Panc1 (cell line): Measurements from ENCODE around the gene RELB. TPM values are rescaled to one million over a fixed set of nuclear protein-coding genes. Genes with fewer than 3 reads are reported as not detected.

ENCODE experiments used
- ATAC-seq: fragments of 200-7000 bp; cut with Tn5 transposase; 2 replicates; pipeline ENCODE4 v1.9.1; 2020; ENCODE audit warnings: mild to moderate bottlenecking, moderate library complexity
- BruUV-seq: library from RNA; stranded (reverse); fragments of 400-500 nt; replicated peaks from 2 replicates; lab custom pipeline; 2021; lab: Mats Ljungman, UMichigan
- CTCF ChIA-PET: fragments of 300-600 bp; sonication (Branson Sonifier 250); formaldehyde crosslinking; loops from one replicate; lab custom pipeline; 2022; ENCODE audit warnings: antibody characterized with exemption; lab: Charles Lee
- POLR2A ChIA-PET: fragments of 300-600 bp; sonication (Branson Sonifier 250); formaldehyde crosslinking; loops from one replicate; lab custom pipeline; 2022; ENCODE audit warnings: antibody characterized with exemption; lab: Charles Lee
- DNase-seq: peaks from one replicate; pipeline ENCODE4 v3.0.0-alpha.2; 2010; ENCODE audit warnings: low read depth, low spot score
- H3K27ac ChIP-seq: 2 replicates; pipeline ENCODE4 v1.5.1; 2011; ENCODE audit warnings: mild to moderate bottlenecking, low read length, inconsistent platforms
- H3K27me3 ChIP-seq: fragments of 200-500 bp; sonication (Bioruptor generic); 2 replicates; pipeline ENCODE4 v1.6.0; 2014; ENCODE audit warnings: low read length, inconsistent platforms; ENCODE audit not compliant: control insufficient read depth, insufficient read depth
- H3K36me3 ChIP-seq: fragments of 200-500 bp; sonication (Bioruptor generic); 2 replicates; pipeline ENCODE4 v1.5.1; 2014; ENCODE audit warnings: inconsistent platforms, mild to moderate bottlenecking, low read length, moderate library complexity; ENCODE audit not compliant: control insufficient read depth, insufficient read depth
- H3K4me1 ChIP-seq: 2 replicates; pipeline ENCODE4 v1.5.1; 2011; ENCODE audit warnings: inconsistent platforms, mild to moderate bottlenecking, low read length, moderate library complexity; ENCODE audit not compliant: control insufficient read depth, insufficient read depth
- H3K4me3 ChIP-seq, 2 experiments: 2 replicates each; pipeline ENCODE4 v1.5.1; 2011 to 2012; ENCODE audit warnings: low read depth in 2 of 2, low read length in 2 of 2, mild to moderate bottlenecking in 2 of 2, inconsistent platforms in 1 of 2, moderate library complexity in 1 of 2
- H3K9me3 ChIP-seq: fragments of 200-500 bp; sonication (Bioruptor generic); 2 replicates; pipeline ENCODE4 v1.5.1; 2014; ENCODE audit warnings: low read depth, mild to moderate bottlenecking, inconsistent platforms, low read length, moderate library complexity; ENCODE audit not compliant: control insufficient read depth, insufficient read depth
- POLR2AphosphoS5 ChIP-seq: IDR thresholded peaks from 2 replicates; pipeline ENCODE4 v1.6.1; 2012; ENCODE audit warnings: mild to moderate bottlenecking, low read depth, low read length, moderate library complexity
- SIN3A ChIP-seq: IDR thresholded peaks from 2 replicates; pipeline ENCODE4 v1.6.1; 2012; ENCODE audit warnings: low read depth, mild to moderate bottlenecking, low read length, moderate library complexity, borderline replicate concordance; ENCODE audit not compliant: insufficient read depth
- TCF7L2 ChIP-seq: IDR thresholded peaks from 2 replicates; pipeline ENCODE4 v1.6.1; 2011; ENCODE audit warnings: mild to moderate bottlenecking, low read depth, low read length, inconsistent platforms
- in situ Hi-C: cut with HindIII; loops from 2 replicates; pipeline ENCODE4 v1.10.0; 2016; ENCODE audit warnings: low sequenced_read_pairs, low pct_unique_long_range_greater_than_20kb
- intact Hi-C: fragments of 100-400 bp; cut with micrococcal nuclease; formaldehyde crosslinking; loops from one replicate; pipeline ENCODE4 v1.10.0; 2022; ENCODE audit not compliant: unreplicated experiment
- total RNA-seq: library from RNA; stranded (reverse); gene quantifications from one replicate; pipeline ENCODE4 v1.2.1, GENCODE V29; 2021; ENCODE audit not compliant: unreplicated experiment
- TF ChIP-seq, protein P1 (sequence below), 2 experiments: IDR thresholded peaks; 2 replicates each; pipeline ENCODE4 v1.6.1; 2011 to 2012; ENCODE audit warnings: low read depth in 2 of 2, control low read depth in 1 of 2, low read length in 1 of 2, mild to moderate bottlenecking in 1 of 2, moderate library complexity in 1 of 2; ENCODE audit not compliant: insufficient read depth in 1 of 2
- TF ChIP-seq, protein P2 (sequence below): fragments of 450-650 bp; IDR thresholded peaks from 2 replicates; pipeline ENCODE4 v1.5.1; 2017; ENCODE audit warnings: mild to moderate bottlenecking

RELB gene
- total RNA-seq, 1 experiment from 2014 or later = 28.1 TPM

DNA sequence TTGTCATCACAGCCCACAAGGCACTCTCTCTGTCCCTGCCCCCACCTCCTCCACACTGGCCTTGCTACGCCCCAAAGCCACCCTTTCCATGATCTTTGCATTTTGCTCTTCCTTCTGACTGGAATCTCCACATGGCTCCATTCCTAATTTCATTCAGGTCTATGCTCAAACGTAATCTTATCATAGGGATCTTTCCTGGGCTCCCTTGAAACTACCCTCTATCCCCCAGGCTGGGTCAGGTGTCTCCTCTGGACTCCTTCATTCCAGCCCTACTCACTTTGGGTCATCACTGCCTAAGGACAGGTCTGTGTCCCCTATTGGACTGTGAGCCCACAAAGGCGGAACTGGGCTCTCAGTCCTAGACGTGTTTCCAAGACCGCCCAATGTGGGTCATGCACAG is 80.9 kb downstream of the RELB start:
- Histone ChIP-seq H3K36me3 (peaks cover 4% of the 10 kb centered on the region; the same call in 1 of the 2 replicates), H3K9me3 (no peaks in the 10 kb centered on the region), H3K27ac (no peak overlapping the region), H3K4me1 (peaks cover 6% of the 10 kb centered on the region; the same call in 1 of the 2 replicates), H3K27me3 (no peaks in the 10 kb centered on the region), H3K4me3 (no peak overlapping the region)
- no peak for DNase-seq
- BruUV-seq = no TSS peak
- ATAC-seq = no peak
- ChIA-PET CTCF (no interaction called here), POLR2A (no interaction called here)
- TF ChIP-seq POLR2AphosphoS5 (no peak), TCF7L2 (no peak), SIN3A (no peak)
- TF ChIP-seq, protein P1, sequence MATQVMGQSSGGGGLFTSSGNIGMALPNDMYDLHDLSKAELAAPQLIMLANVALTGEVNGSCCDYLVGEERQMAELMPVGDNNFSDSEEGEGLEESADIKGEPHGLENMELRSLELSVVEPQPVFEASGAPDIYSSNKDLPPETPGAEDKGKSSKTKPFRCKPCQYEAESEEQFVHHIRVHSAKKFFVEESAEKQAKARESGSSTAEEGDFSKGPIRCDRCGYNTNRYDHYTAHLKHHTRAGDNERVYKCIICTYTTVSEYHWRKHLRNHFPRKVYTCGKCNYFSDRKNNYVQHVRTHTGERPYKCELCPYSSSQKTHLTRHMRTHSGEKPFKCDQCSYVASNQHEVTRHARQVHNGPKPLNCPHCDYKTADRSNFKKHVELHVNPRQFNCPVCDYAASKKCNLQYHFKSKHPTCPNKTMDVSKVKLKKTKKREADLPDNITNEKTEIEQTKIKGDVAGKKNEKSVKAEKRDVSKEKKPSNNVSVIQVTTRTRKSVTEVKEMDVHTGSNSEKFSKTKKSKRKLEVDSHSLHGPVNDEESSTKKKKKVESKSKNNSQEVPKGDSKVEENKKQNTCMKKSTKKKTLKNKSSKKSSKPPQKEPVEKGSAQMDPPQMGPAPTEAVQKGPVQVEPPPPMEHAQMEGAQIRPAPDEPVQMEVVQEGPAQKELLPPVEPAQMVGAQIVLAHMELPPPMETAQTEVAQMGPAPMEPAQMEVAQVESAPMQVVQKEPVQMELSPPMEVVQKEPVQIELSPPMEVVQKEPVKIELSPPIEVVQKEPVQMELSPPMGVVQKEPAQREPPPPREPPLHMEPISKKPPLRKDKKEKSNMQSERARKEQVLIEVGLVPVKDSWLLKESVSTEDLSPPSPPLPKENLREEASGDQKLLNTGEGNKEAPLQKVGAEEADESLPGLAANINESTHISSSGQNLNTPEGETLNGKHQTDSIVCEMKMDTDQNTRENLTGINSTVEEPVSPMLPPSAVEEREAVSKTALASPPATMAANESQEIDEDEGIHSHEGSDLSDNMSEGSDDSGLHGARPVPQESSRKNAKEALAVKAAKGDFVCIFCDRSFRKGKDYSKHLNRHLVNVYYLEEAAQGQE (IDR thresholded peaks at IDR 0.05; ENCODE audit: insufficient read depth in 1 of 2, low read depth in 2 of 2, low read length in 1 of 2) = no peak
- TF ChIP-seq, protein P2, sequence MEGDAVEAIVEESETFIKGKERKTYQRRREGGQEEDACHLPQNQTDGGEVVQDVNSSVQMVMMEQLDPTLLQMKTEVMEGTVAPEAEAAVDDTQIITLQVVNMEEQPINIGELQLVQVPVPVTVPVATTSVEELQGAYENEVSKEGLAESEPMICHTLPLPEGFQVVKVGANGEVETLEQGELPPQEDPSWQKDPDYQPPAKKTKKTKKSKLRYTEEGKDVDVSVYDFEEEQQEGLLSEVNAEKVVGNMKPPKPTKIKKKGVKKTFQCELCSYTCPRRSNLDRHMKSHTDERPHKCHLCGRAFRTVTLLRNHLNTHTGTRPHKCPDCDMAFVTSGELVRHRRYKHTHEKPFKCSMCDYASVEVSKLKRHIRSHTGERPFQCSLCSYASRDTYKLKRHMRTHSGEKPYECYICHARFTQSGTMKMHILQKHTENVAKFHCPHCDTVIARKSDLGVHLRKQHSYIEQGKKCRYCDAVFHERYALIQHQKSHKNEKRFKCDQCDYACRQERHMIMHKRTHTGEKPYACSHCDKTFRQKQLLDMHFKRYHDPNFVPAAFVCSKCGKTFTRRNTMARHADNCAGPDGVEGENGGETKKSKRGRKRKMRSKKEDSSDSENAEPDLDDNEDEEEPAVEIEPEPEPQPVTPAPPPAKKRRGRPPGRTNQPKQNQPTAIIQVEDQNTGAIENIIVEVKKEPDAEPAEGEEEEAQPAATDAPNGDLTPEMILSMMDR = no peak
- in situ Hi-C loops (no loop called here), intact Hi-C loops (no loop called here)

DNA sequence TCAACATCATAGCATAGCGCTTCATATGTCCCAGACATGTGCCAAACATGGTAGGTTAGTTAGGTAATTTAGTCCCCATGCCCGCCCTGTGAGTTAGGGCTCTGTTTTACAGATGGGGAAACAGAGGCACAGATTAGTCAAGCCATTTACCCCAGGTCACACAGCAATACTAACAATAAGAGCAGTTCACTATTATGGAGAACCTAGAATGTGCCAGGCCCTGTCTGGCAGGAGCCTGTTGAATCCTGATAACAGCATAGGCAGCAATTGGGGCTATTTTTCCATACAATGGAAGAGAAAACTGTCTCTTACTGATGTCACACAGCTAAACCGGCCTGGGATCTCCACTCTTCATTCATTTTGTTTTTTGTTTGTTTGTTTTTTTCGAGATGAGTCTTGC is 85.2 kb downstream of the RELB start:
- ChIA-PET CTCF (no interaction called here), POLR2A (no interaction called here)
- H3K9me3 ChIP-seq = no peaks in the 10 kb centered on the region
- H3K27ac ChIP-seq = no peak overlapping the region
- no peaks in the 10 kb centered on the region for H3K36me3 ChIP-seq
- H3K27me3 ChIP-seq = no peaks in the 10 kb centered on the region
- in situ Hi-C loops = no loop called here
- no TSS peak for BruUV-seq
- no peak for DNase-seq
- TF ChIP-seq, protein P2 = no peak
- TF ChIP-seq TCF7L2 (no peak), SIN3A (no peak), POLR2AphosphoS5 (no peak)
- TF ChIP-seq, protein P1 (IDR thresholded peaks at IDR 0.05; ENCODE audit: insufficient read depth in 1 of 2, low read depth in 2 of 2, low read length in 1 of 2) = no peak
- ATAC-seq = no peak
- H3K4me3 ChIP-seq = no peak overlapping the region
- peaks cover 5% of the 10 kb centered on the region; the same call in 1 of the 2 replicates for H3K4me1 ChIP-seq
- intact Hi-C loops = no loop called here
